BJ (cell line): ENCODE measurements around the gene VWA5B1. TPM values are rescaled to one million over a fixed set of nuclear protein-coding genes. Genes with fewer than 3 reads are reported as not detected.

Source experiments
- CTCF ChIA-PET: fragments of 350-600 bp; formaldehyde crosslinking; extraction: SDS; loops from one replicate; lab custom pipeline; 2021; ENCODE audit warnings: antibody characterized with exemption, inconsistent platforms; lab: Yijun Ruan, JAX
- POLR2A ChIA-PET: fragments of 300-600 bp; sonication (Branson Sonifier 250); formaldehyde crosslinking; extraction: SDS; loops from one replicate; lab custom pipeline; 2021; ENCODE audit warnings: antibody characterized with exemption; lab: Charles Lee
- DNase-seq: peaks from one replicate; pipeline ENCODE4 v3.0.0-alpha.2; 2011; ENCODE audit warnings: low read depth
- H3K27me3 ChIP-seq: 2 replicates; pipeline ENCODE4 v1.6.0; 2011; ENCODE audit warnings: low read length; ENCODE audit not compliant: control insufficient read depth, insufficient read depth
- H3K36me3 ChIP-seq: 2 replicates; pipeline ENCODE4 v1.5.1; 2011; ENCODE audit warnings: low read length; ENCODE audit not compliant: control insufficient read depth, insufficient read depth
- H3K4me3 ChIP-seq: 2 replicates; pipeline ENCODE4 v1.5.1; 2011; ENCODE audit warnings: low read depth, mild to moderate bottlenecking, control low read depth, low read length
- polyA plus RNA-seq: library from polyadenylated mRNA; depleted of rRNA; stranded (reverse); fragments of >200 nt; gene quantifications from 2 replicates; pipeline ENCODE4 v1.2.3, GENCODE V29; 2011
- TF ChIP-seq, protein P1 (sequence below): IDR thresholded peaks from 2 replicates; pipeline ENCODE4 v1.5.1; 2011; ENCODE audit warnings: low read depth, mild to moderate bottlenecking, control low read depth, inconsistent platforms, low read length, moderate library complexity; ENCODE audit not compliant: insufficient read depth

The VWA5B1 gene
- polyA plus RNA-seq, 1 experiment, result not detected

DNA sequence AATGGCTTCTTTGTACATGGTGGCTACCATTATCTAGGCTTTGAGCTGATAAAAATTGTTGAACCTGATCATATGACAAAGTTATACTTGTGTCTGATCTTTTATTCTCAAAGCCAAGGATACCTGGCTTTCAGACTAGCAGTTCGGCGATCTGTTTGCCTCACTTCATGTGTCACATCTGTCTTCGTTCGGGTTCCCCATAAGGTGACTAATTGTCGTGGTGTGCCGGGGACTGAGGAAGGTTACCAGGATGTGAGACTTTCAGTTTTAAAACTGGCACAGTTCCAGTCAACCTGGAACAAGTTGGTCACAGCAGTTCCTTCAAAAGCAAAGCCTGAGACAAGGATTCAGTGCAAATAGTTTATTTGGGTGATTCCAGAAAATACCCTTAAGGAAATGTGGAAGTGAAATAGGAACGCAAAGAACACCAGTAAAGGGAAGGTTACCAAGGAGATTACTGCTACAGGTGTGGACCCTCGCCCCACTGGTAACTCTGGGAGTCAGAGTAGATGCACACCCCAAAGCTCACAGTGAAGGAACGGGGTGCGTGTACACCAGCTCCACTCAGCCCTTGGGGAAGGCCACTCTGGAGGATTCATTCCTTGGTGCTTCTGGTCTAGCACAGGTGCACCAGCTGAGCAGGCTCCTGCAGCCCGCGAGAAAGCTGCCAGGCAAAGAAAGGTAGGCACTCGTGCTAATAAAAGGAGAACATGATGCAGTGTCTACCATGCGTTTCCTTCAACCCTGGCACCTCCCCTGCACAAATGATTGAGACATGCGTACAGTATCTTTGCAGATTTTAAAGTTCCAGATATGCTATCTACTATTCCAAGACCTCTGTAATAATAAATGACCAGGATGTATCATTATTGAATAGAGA is 69.0 kb downstream of the VWA5B1 start:
- ChIA-PET CTCF (interaction anchor here (0.6 to 3.5 kb wide), 4 partner anchors 71 to 164 kb away, joined by 3 to 23 read pairs (median 5); partner anchors contain the start of gene CAMK2N1), POLR2A (no interaction called here)
- Histone ChIP-seq H3K27me3 (peaks cover 14% of the 10 kb centered on the region), H3K4me3 (no peak overlapping the region), H3K36me3 (no peaks in the 10 kb centered on the region)
- TF ChIP-seq, protein P1, sequence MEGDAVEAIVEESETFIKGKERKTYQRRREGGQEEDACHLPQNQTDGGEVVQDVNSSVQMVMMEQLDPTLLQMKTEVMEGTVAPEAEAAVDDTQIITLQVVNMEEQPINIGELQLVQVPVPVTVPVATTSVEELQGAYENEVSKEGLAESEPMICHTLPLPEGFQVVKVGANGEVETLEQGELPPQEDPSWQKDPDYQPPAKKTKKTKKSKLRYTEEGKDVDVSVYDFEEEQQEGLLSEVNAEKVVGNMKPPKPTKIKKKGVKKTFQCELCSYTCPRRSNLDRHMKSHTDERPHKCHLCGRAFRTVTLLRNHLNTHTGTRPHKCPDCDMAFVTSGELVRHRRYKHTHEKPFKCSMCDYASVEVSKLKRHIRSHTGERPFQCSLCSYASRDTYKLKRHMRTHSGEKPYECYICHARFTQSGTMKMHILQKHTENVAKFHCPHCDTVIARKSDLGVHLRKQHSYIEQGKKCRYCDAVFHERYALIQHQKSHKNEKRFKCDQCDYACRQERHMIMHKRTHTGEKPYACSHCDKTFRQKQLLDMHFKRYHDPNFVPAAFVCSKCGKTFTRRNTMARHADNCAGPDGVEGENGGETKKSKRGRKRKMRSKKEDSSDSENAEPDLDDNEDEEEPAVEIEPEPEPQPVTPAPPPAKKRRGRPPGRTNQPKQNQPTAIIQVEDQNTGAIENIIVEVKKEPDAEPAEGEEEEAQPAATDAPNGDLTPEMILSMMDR, result no peak
- no peak for DNase-seq

DNA sequence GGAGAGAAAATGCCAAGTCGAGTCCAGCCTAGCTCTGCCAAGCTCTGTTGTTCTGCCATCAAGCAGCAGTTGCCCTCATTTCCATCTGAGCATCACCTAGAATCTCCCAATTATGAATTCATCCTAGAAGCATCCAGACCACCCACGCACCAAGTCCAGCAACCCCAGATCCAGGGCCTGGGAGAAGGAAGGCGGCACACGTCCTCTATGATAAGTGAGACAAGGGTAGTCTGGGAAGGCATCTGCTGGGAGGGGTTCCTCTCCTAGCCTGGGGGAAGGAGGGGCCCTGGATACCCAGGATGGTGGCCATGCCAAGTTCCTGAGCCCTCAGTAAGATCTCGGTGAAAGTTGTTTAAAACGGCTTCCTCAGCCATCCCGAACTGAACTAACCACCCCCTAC is 70.7 kb downstream of the VWA5B1 start:
- TF ChIP-seq, protein P1, result no peak
- CTCF ChIA-PET, result interaction anchor here (0.8 to 6.0 kb wide), 23 partner anchors 8 to 445 kb away, joined by 3 to 111 read pairs (median 6); partner anchors contain the start of gene CAMK2N1

DNA sequence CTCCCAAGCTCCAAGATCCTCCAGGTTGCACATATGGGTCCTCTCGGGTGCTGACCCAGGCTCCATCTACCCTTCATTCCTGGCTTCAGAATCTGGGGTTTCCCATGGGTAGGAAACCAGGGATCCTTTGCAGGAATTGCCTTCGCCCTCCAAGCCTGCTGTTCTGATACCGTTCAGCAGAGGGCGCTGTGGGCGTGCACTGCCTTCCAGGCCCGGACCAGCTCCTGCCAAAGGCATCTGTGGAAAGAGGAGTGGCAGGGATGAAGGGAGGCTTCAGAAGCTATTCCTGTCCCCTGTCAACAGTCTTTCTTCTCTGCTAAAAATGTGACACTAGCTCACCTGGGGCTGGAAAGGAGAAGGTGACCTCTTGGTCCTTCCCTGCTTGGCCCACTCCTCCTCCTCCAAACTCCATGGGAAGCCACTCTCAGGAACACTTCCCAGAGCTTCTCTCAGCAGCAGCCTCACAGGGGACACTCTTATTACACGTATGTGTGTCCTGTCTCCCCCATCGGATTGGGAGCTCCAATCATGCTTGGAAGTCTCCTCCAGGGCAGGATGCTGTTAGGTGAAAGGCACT is 71.2 kb downstream of the VWA5B1 start:
- TF ChIP-seq, protein P1, result peak; percentile 91

More for the DNA sequence above, 70.7 kb downstream of the VWA5B1 start:
- POLR2A ChIA-PET, result no interaction called here
- Histone ChIP-seq H3K36me3 (no peaks in the 10 kb centered on the region), H3K4me3 (no peak overlapping the region), H3K27me3 (peaks cover 30% of the 10 kb centered on the region)
- DNase-seq, result no peak

DNA sequence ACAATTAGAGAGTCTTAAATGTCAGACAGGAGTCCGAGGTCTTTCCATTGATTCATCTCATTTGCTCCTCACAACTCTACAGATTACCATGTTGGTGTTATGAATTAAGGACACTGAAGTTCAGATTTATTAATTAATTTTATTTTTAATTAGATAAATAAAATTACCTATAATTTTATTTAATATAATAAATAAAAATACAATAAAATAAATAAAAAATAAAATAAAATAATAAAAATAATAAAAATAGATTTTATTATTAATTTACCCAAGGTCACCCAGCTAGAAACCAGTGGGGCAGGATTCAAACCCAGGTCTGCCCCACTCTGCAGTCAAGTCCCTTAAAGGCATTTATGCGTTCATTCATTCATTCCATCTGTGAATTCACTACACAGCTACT is 72.2 kb downstream of the VWA5B1 start:
- CTCF ChIA-PET, result interaction anchor here (0.6 to 6.0 kb wide), 15 partner anchors 8 to 149 kb away, joined by 3 to 111 read pairs (median 7); partner anchors contain the start of gene CAMK2N1
- Histone ChIP-seq H3K4me3 (no peak overlapping the region), H3K27me3 (peaks cover 41% of the 10 kb centered on the region), H3K36me3 (no peaks in the 10 kb centered on the region)
- POLR2A ChIA-PET, result no interaction called here
- TF ChIP-seq, protein P1, result no peak
- no peak for DNase-seq

More for the DNA sequence above, 71.2 kb downstream of the VWA5B1 start:
- CTCF ChIA-PET, result interaction anchor here (0.7 to 6.0 kb wide), 29 partner anchors 9 to 445 kb away, joined by 3 to 111 read pairs (median 6); partner anchors contain the start of gene CAMK2N1
- POLR2A ChIA-PET, result no interaction called here
- Histone ChIP-seq H3K4me3 (no peak overlapping the region), H3K36me3 (no peaks in the 10 kb centered on the region), H3K27me3 (peaks cover 33% of the 10 kb centered on the region)
- DNase-seq, result no peak
